ENCODE results near the gene SEC22A. TPM values are rescaled to one million over a fixed set of nuclear protein-coding genes. Genes with fewer than 3 reads are reported as not detected.

Gene SEC22A
- total and polyA plus RNA-seq, 4 donors: 6.9 to 47.7 (median 11.9) TPM

DNA sequence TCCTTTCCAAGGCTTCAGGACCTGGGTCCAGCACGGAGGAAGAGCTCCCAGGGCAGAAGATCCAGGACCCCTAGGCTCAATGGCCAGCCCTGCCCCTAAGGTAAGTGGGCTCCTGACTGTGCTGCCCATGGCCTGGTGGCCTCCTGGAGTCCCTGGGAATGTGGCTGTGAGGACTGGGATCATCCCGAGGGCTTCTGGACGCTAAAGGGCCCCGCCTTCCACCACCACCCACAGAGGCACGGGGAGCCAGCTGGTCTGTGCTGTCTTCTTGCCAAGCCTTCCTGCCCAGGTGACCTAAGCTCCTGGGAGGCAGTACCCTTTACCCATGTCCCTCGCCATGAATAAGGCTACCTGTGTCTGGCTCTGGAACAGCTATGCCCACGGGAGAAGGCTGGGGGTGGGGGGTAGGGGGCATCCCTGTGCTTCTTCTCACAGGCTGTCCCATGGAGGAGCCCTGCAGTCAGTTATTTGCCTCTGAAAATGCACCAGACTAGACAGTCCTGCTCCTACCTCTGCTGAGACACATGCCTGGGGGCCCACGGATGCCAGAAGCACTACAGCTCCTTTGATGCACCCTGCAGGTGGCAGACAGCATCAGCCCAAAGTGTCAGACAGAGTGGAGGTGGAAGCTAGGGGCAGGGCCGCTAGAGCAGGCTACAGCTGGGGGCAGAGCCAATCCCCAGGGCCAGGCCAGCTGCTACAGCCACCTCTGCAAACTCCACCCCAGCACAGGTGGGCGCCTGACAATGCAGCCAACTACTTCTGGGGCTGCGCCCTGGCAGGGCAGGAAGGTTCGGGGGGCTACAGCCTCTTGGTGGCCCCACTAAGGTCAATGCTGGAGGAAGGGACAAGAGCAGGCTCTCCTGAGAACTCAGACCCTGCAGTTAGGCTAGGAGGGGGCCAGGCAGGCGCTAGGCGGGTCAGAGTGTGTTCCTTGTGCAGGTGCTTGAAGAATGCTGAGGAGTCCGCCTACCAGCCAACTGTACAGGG lies 90.9 kb downstream of the SEC22A start:
- ATAC-seq (ENCODE audit: insufficient read depth, low FRiP score) (no peak), DNase-seq (no peak)
- H3K4me1 ChIP-seq (ENCODE audit: control insufficient read depth in 5 of 5, insufficient read depth in 5 of 5, low read length in 5 of 5): peaks cover 0 to 2% (median 0%) of the 10 kb centered on the region in 5 donors
- TF ChIP-seq, protein P1, sequence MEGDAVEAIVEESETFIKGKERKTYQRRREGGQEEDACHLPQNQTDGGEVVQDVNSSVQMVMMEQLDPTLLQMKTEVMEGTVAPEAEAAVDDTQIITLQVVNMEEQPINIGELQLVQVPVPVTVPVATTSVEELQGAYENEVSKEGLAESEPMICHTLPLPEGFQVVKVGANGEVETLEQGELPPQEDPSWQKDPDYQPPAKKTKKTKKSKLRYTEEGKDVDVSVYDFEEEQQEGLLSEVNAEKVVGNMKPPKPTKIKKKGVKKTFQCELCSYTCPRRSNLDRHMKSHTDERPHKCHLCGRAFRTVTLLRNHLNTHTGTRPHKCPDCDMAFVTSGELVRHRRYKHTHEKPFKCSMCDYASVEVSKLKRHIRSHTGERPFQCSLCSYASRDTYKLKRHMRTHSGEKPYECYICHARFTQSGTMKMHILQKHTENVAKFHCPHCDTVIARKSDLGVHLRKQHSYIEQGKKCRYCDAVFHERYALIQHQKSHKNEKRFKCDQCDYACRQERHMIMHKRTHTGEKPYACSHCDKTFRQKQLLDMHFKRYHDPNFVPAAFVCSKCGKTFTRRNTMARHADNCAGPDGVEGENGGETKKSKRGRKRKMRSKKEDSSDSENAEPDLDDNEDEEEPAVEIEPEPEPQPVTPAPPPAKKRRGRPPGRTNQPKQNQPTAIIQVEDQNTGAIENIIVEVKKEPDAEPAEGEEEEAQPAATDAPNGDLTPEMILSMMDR (IDR thresholded peaks at IDR 0.05; ENCODE audit: control extremely low read depth, extremely low read depth): no peak
- H3K27ac ChIP-seq (ENCODE audit: low read depth in 1 of 2, low read length in 1 of 2): no peak overlapping the region
- peaks cover 0 to 3% (median 0%) of the 10 kb centered on the region in 4 donors for H3K36me3 ChIP-seq (ENCODE audit: control insufficient read depth in 4 of 4, insufficient read depth in 4 of 4, low read length in 4 of 4)
- no peaks in the 10 kb centered on the region for H3K9me3 ChIP-seq (ENCODE audit: control insufficient read depth in 4 of 4, insufficient read depth in 3 of 4, low read length in 3 of 4)
- H3K4me3 ChIP-seq: no peak overlapping the region
- H3K9ac ChIP-seq (ENCODE audit: insufficient read depth in 1 of 2, low read length in 2 of 2): no peak overlapping the region
- 74 to 84% methylated on average over 15 of the region's 15 CpGs for WGBS, 2 donors
- H3K27me3 ChIP-seq (ENCODE audit: control insufficient read depth in 3 of 3, insufficient read depth in 3 of 3, low read length in 2 of 3): no peaks in the 10 kb centered on the region

DNA sequence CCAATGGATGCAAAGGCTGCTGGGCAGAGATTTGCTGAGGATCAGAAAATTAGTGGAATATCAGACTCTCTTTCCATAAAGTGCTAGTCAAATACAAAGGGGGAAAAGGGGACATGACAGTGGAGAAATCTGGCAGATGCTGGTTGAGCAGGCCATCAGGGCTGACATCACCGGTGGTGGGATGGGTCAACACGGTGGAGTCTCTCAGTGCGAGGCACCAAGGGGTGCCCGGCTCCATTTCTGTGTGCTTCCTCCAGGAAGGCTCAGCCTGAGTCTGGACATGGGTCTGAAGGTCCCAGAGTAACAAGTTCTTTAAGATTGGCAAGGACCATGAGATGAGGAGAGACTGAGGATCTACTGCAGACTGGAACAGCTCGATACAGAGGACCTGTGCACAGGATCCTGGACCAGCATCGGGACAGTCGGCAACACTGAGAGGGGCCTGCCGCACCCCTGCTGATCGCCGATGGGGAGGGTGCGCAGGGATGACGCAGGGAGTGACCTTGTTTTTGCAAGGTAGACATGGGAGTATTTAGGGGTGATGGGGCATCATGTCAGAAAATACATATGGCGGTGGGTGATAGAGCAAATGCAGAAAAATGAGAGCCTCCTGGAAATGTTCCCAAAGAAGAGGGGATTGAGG lies 92.7 kb downstream of the SEC22A start:
- TF ChIP-seq, protein P1 (IDR thresholded peaks at IDR 0.05; ENCODE audit: control extremely low read depth, extremely low read depth): no peak
- ATAC-seq (ENCODE audit: insufficient read depth, low FRiP score) (no peak), DNase-seq (no peak)
- H3K4me3 ChIP-seq: no peak overlapping the region
- no peaks in the 10 kb centered on the region for H3K9me3 ChIP-seq (ENCODE audit: control insufficient read depth in 4 of 4, insufficient read depth in 3 of 4, low read length in 3 of 4)
- H3K36me3 ChIP-seq (ENCODE audit: control insufficient read depth in 4 of 4, insufficient read depth in 4 of 4, low read length in 4 of 4): peaks cover 0 to 7% (median 1%) of the 10 kb centered on the region in 4 donors
- H3K27me3 ChIP-seq (ENCODE audit: control insufficient read depth in 3 of 3, insufficient read depth in 3 of 3, low read length in 2 of 3): no peaks in the 10 kb centered on the region
- no peak overlapping the region for H3K27ac ChIP-seq (ENCODE audit: low read depth in 1 of 2, low read length in 1 of 2)
- WGBS, 2 donors: 89 to 95% methylated on average over 13 of the region's 13 CpGs
- H3K4me1 ChIP-seq (ENCODE audit: control insufficient read depth in 5 of 5, insufficient read depth in 5 of 5, low read length in 5 of 5): peaks cover 0 to 2% (median 0%) of the 10 kb centered on the region in 5 donors
- H3K9ac ChIP-seq (ENCODE audit: insufficient read depth in 1 of 2, low read length in 2 of 2): no peak overlapping the region

DNA sequence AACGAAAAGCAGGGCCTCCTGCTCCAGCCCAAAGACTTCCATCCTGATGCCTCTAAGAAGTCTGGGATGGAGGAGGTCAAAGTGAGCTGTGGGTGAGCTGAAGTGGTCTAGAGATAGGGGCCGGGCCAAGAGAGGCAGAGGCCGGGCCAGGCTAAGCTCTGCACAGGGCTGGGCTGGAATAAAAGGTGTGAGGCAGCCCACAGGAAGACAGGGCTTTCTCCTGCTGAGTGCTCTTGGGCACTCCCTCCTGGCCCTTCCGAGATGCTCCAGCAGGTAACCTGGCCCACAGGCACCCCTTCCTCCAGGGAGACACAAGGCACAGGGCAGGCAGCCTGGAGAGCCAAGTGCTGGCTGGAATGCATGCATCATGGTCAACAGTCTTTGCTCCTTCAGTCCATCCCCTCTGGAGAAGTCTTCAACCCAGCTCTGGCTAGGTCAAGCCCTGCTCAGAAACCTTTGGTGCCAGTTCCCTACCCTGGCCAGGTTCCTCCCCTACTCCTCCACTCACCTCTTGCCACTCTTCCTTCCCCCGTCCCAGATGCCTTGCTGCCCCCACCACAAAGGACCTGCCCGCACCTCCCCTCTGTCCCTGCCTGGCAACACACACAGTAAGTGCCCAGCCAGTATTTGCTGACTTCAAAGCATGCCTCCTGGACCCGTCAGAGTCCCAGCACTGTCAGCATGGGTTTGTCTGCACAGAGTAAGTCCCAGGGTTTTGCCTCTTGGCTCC lies 93.6 kb downstream of the SEC22A start:
- no peaks in the 10 kb centered on the region for H3K4me1 ChIP-seq (ENCODE audit: control insufficient read depth in 5 of 5, insufficient read depth in 5 of 5, low read length in 5 of 5)
- 63 to 69% methylated on average over 7 of the region's 7 CpGs for WGBS, 2 donors
- TF ChIP-seq, protein P1 (IDR thresholded peaks at IDR 0.05; ENCODE audit: control extremely low read depth, extremely low read depth): no peak
- ATAC-seq (ENCODE audit: insufficient read depth, low FRiP score) (no peak), DNase-seq (no peak)
- H3K27ac ChIP-seq (ENCODE audit: low read depth in 1 of 2, low read length in 1 of 2): no peak overlapping the region
- peaks cover 0 to 11% (median 4%) of the 10 kb centered on the region in 4 donors for H3K36me3 ChIP-seq (ENCODE audit: control insufficient read depth in 4 of 4, insufficient read depth in 4 of 4, low read length in 4 of 4)
- no peak overlapping the region for H3K4me3 ChIP-seq
- H3K9ac ChIP-seq (ENCODE audit: insufficient read depth in 1 of 2, low read length in 2 of 2): no peak overlapping the region
- H3K27me3 ChIP-seq (ENCODE audit: control insufficient read depth in 3 of 3, insufficient read depth in 3 of 3, low read length in 2 of 3): no peaks in the 10 kb centered on the region
- no peaks in the 10 kb centered on the region for H3K9me3 ChIP-seq (ENCODE audit: control insufficient read depth in 4 of 4, insufficient read depth in 3 of 4, low read length in 3 of 4)

All from lung (tissue), 12 donors.